Measurements from ENCODE around the gene DDX54. TPM values are rescaled to one million over a fixed set of nuclear protein-coding genes. Genes with fewer than 3 reads are reported as not detected.
"Not testable (repeated sequence)": the region's sequence is repeated elsewhere in the genome, so short reads cannot be mapped to it uniquely, and the experiment has no call there.

Gene DDX54
- polyA plus RNA-seq, 3 donors = 63.6 to 91.1 (median 76.9) TPM

GRCh38 chr12:113155060-113155459 lies 30.2 kb downstream of the DDX54 start:
- no peak for DNase-seq (ENCODE audit: extremely low read depth in 1 of 11, low read depth in 9 of 11, low spot score in 4 of 11)

- DNase-seq (ENCODE audit: extremely low read depth in 1 of 11, low read depth in 9 of 11, low spot score in 4 of 11) = peak in 1 of 11 donors; percentile 41
Observed at GRCh38 chr12:113154351-113154973, 30.8 kb downstream of the DDX54 start.

GRCh38 chr12:113152835-113153814 lies 32.2 kb downstream of the DDX54 start:
- DNase-seq (ENCODE audit: extremely low read depth in 1 of 11, low read depth in 9 of 11, low spot score in 4 of 11) = peak in 4 of 11 donors; percentile 56 to 69 (median 62)

- DNase-seq (ENCODE audit: extremely low read depth in 1 of 11, low read depth in 9 of 11, low spot score in 4 of 11) = no peak
Observed at GRCh38 chr12:113152196-113152834, 33.0 kb downstream of the DDX54 start.

GRCh38 chr12:113151655-113152054 lies 33.6 kb downstream of the DDX54 start:
- no peak for DNase-seq (ENCODE audit: extremely low read depth in 1 of 11, low read depth in 9 of 11, low spot score in 4 of 11)

GRCh38 chr12:113149361-113150150 lies 35.7 kb downstream of the DDX54 start, which contains the start of gene CFAP73:
TSS of gene CFAP73 (plus strand) at chr12:113149724. CDS start at chr12:113149858, 134 bp downstream.
- peak; percentile 76 to 94 (median 88) for DNase-seq (ENCODE audit: extremely low read depth in 1 of 11, low read depth in 9 of 11, low spot score in 4 of 11)

GRCh38 chr12:113146999-113147398 lies 38.3 kb downstream of the DDX54 start:
- no peak for DNase-seq (ENCODE audit: extremely low read depth in 1 of 11, low read depth in 9 of 11, low spot score in 4 of 11)

- DNase-seq (ENCODE audit: extremely low read depth in 1 of 11, low read depth in 9 of 11, low spot score in 4 of 11) = no peak
Observed at GRCh38 chr12:113145720-113146551, 39.3 kb downstream of the DDX54 start.

GRCh38 chr12:113144806-113145205 lies 40.5 kb downstream of the DDX54 start:
- no peak for DNase-seq (ENCODE audit: extremely low read depth in 1 of 11, low read depth in 9 of 11, low spot score in 4 of 11)

GRCh38 chr12:113143959-113144358 lies 41.3 kb downstream of the DDX54 start:
- DNase-seq (ENCODE audit: extremely low read depth in 1 of 11, low read depth in 9 of 11, low spot score in 4 of 11) = no peak

GRCh38 chr12:113142886-113143332 lies 42.4 kb downstream of the DDX54 start:
- DNase-seq (ENCODE audit: extremely low read depth in 1 of 11, low read depth in 9 of 11, low spot score in 4 of 11) = no peak

- no peak for DNase-seq (ENCODE audit: extremely low read depth in 1 of 11, low read depth in 9 of 11, low spot score in 4 of 11)
Observed at GRCh38 chr12:113142173-113142885, 42.9 kb downstream of the DDX54 start.

GRCh38 chr12:113141716-113142115 lies 43.6 kb downstream of the DDX54 start:
- DNase-seq (ENCODE audit: extremely low read depth in 1 of 11, low read depth in 9 of 11, low spot score in 4 of 11) = not testable (repeated sequence)

- no peak for DNase-seq (ENCODE audit: extremely low read depth in 1 of 11, low read depth in 9 of 11, low spot score in 4 of 11)
Observed at GRCh38 chr12:113140706-113141105, 44.6 kb downstream of the DDX54 start.

GRCh38 chr12:113138826-113139225 lies 46.5 kb downstream of the DDX54 start:
- peak in 4 of 11 donors; percentile 35 to 73 (median 52) for DNase-seq (ENCODE audit: extremely low read depth in 1 of 11, low read depth in 9 of 11, low spot score in 4 of 11)

GRCh38 chr12:113137861-113138783 lies 47.2 kb downstream of the DDX54 start:
- no peak for DNase-seq (ENCODE audit: extremely low read depth in 1 of 11, low read depth in 9 of 11, low spot score in 4 of 11)

Measured in renal cortex interstitium (tissue), 11 donors.